Epidermal melanocyte (primary cell): ENCODE results near the gene DCTN3.

ENCODE experiments used
- DNase-seq: peaks from one replicate; pipeline ENCODE4 v3.0.0; 2011; ENCODE audit warnings: low spot score; ENCODE audit not compliant: insufficient read length

The DCTN3 gene

GRCh38 chr9:34620061-34620994 lies at the start of gene DCTN3:
TSS of gene DCTN3 (minus strand) at chr9:34620495. CDS start at chr9:34620464, 31 bp downstream.
- peak; percentile 99 for DNase-seq

GRCh38 chr9:34665381-34666250 lies 45.3 kb upstream of the DCTN3 start:
- DNase-seq = peak; percentile 96

- no peak for DNase-seq
These were observed 44.7 kb upstream of the DCTN3 start for GRCh38 chr9:34665067-34665380.

GRCh38 chr9:34664281-34665066 lies 44.2 kb upstream of the DCTN3 start:
- DNase-seq = peak; percentile 73

GRCh38 chr9:34663303-34663605 lies 43.0 kb upstream of the DCTN3 start:
- no peak for DNase-seq

GRCh38 chr9:34662526-34663302 lies 42.4 kb upstream of the DCTN3 start, which contains the start of gene CCL27:
TSS of gene CCL27 (minus strand) at chr9:34662657. CDS start at chr9:34662633, 24 bp downstream.
- no peak for DNase-seq

- DNase-seq = no peak
These were observed 39.4 kb upstream of the DCTN3 start for GRCh38 chr9:34659592-34660253.

GRCh38 chr9:34658461-34658860 lies 38.2 kb upstream of the DCTN3 start:
- DNase-seq = no peak

GRCh38 chr9:34656992-34657391 lies 36.7 kb upstream of the DCTN3 start:
- DNase-seq = no peak

GRCh38 chr9:34655394-34655793 lies 35.1 kb upstream of the DCTN3 start:
- DNase-seq = no peak

GRCh38 chr9:34654323-34655051 lies 34.2 kb upstream of the DCTN3 start:
- DNase-seq = no peak

GRCh38 chr9:34653151-34654072 lies 33.1 kb upstream of the DCTN3 start:
- no peak for DNase-seq

- DNase-seq = no peak
These were observed 32.3 kb upstream of the DCTN3 start for GRCh38 chr9:34652602-34653000.

- DNase-seq = peak; percentile 91
These were observed 31.7 kb upstream of the DCTN3 start, which contains the start of gene IL11RA for GRCh38 chr9:34651876-34652601. TSS of gene IL11RA (plus strand) at chr9:34652185. CDS start at chr9:34655218, 3,033 bp downstream.

- no peak for DNase-seq
These were observed 31.0 kb upstream of the DCTN3 start for GRCh38 chr9:34651321-34651720.

- DNase-seq = no peak
These were observed 30.5 kb upstream of the DCTN3 start for GRCh38 chr9:34650816-34651215.

- DNase-seq = no peak
These were observed 28.4 kb upstream of the DCTN3 start for GRCh38 chr9:34648673-34649072.

- no peak for DNase-seq
These were observed 27.4 kb upstream of the DCTN3 start for GRCh38 chr9:34647651-34648050.
